Gastroesophageal sphincter (tissue), 3 donors: ENCODE data around the gene RASSF5.

Experiments
- CTCF ChIP-seq, 4 experiments: fragments of 200-600 bp in 2 of 4; fragments of 450-650 bp in 2 of 4; sonication (generic) in 1 of 4; IDR thresholded peaks; one replicate each; pipeline ENCODE4 v1.5.1; 2017 to 2019; ENCODE audit warnings: antibody characterized with exemption in 4 of 4, mild to moderate bottlenecking in 2 of 4, moderate library complexity in 2 of 4
- EP300 ChIP-seq: sonication (generic); formaldehyde crosslinking; IDR thresholded peaks from one replicate; pipeline ENCODE4 v1.6.1; 2017; ENCODE audit warnings: antibody characterized with exemption, mild to moderate bottlenecking
- POLR2A ChIP-seq, 2 donors: fragments of 450-650 bp; IDR thresholded peaks; one replicate each; pipeline ENCODE4 v1.6.1; 2017; ENCODE audit warnings: antibody characterized with exemption in 2 of 2, mild to moderate bottlenecking in 2 of 2, moderate library complexity in 1 of 2
- POLR2AphosphoS5 ChIP-seq: sonication (generic); formaldehyde crosslinking; IDR thresholded peaks from one replicate; pipeline ENCODE4 v1.6.1; 2017; ENCODE audit warnings: antibody characterized with exemption

- TF ChIP-seq CTCF (IDR thresholded peaks at IDR 0.05) (no peak), EP300 (no peak), POLR2AphosphoS5 (no peak), POLR2A (IDR thresholded peaks at IDR 0.05) (no peak)
Observed at GRCh38 chr1:206471415-206471801, 35.9 kb upstream of the RASSF5 start.
